Activated naive CD4-positive, alpha-beta T cell treated with anti-CD3 and anti-CD28 coated beads for 36 hours (primary cell): Measurements from ENCODE around the gene CD226. TPM values are rescaled to one million over a fixed set of nuclear protein-coding genes. Genes with fewer than 3 reads are reported as not detected.
"Not testable (repeated sequence)": the region's sequence is repeated elsewhere in the genome, so short reads cannot be mapped to it uniquely, and the experiment has no call there.

Source experiments
- CTCF ChIA-PET: fragments of 350-600 bp; sonication (Branson Sonifier 250); formaldehyde crosslinking; loops from one replicate; lab custom pipeline; 2021; ENCODE audit warnings: antibody characterized with exemption; lab: Charles Lee
- DNase-seq: peaks from one replicate; pipeline ENCODE4 v3.0.0-alpha.2; 2020
- H3K27ac Mint-ChIP-seq: one replicate; pipeline ENCODE4 v1.8.0; 2021; ENCODE audit warnings: mild to moderate bottlenecking, mixed read lengths
- H3K27me3 Mint-ChIP-seq: one replicate; pipeline ENCODE4 v1.8.0; 2021; ENCODE audit warnings: low read depth, mixed read lengths
- H3K36me3 Mint-ChIP-seq: one replicate; pipeline ENCODE4 v1.8.0; 2021; ENCODE audit warnings: low read depth, mixed read lengths
- H3K4me1 Mint-ChIP-seq: one replicate; pipeline ENCODE4 v1.8.0; 2021; ENCODE audit warnings: low read depth, mixed read lengths
- H3K4me3 Mint-ChIP-seq: one replicate; pipeline ENCODE4 v1.8.0; 2021; ENCODE audit warnings: mild to moderate bottlenecking, moderate library complexity, mixed read lengths
- H3K9me3 Mint-ChIP-seq: one replicate; pipeline ENCODE4 v1.8.0; 2021; ENCODE audit warnings: mixed read lengths
- intact Hi-C: fragments of 100-400 bp; cut with micrococcal nuclease; formaldehyde crosslinking; loops from one replicate; pipeline ENCODE4 v1.15.1; 2023
- total RNA-seq, 2 experiments: library from RNA; stranded (reverse); gene quantifications; one replicate each; pipeline ENCODE4 v1.2.3, GENCODE V29; 2021

CD226 gene
- total RNA-seq, 2 experiments from 2014 or later = 19.4 to 19.9 TPM

DNA sequence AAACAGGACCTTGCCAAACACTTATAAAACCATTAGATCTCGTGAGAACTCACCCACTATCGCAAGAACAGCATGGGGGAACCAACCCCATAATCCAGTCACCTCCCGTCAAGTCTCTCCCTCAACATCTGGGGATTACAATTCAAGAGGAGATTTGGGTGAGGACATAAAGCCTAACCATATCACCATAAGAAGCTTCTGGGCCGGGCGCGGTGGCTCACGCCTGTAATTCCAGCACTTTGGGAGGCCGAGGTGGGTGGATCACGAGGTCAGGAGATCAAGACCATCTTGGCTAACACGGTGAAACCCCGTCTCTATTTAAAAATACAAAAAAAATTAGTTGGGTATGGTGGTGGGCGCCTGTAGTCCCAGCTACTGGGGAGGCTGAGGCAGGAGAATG is 112.7 kb downstream of the CD226 start:
- H3K27me3 Mint-ChIP-seq, H3K27ac Mint-ChIP-seq, DNase-seq, H3K4me3 Mint-ChIP-seq, H3K9me3 Mint-ChIP-seq, H3K4me1 Mint-ChIP-seq, intact Hi-C loops: not testable (repeated sequence)
- H3K36me3 Mint-ChIP-seq = peaks cover 17% of the 10 kb centered on the region
- CTCF ChIA-PET = interaction anchor here (0.6 to 0.8 kb wide), 2 partner anchors 234 to 804 kb away, joined by 3 read pairs; no protein-coding TSS in a partner anchor

DNA sequence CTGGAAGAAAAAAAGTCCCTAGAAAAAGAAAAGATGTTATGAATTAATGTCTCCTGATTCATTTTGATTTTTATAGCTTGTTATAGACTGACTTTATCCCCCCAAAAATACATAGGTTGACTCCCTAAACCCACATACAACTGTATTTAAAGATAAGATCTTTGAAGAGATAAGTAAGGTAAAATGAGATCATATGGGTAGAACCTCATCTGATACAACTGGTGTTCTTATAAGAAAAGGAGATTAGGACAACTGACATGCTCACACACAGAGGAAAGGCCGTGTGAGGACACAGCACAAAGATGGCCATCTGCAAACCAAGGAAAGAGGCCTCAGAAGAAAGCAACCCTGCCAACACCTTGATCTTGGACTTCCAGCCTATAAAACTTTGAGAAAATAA is 117.5 kb downstream of the CD226 start:
- Mint-ChIP-seq H3K4me3 (no peak overlapping the region), H3K36me3 (peaks cover 15% of the 10 kb centered on the region), H3K27ac (no peak overlapping the region), H3K27me3 (no peaks in the 10 kb centered on the region), H3K9me3 (no peaks in the 10 kb centered on the region), H3K4me1 (no peaks in the 10 kb centered on the region)
- intact Hi-C loops = no loop called here
- CTCF ChIA-PET = interaction anchor here (0.8 kb wide), 1 partner anchor 189 kb away, joined by 4 read pairs; no protein-coding TSS in a partner anchor
- no peak for DNase-seq

DNA sequence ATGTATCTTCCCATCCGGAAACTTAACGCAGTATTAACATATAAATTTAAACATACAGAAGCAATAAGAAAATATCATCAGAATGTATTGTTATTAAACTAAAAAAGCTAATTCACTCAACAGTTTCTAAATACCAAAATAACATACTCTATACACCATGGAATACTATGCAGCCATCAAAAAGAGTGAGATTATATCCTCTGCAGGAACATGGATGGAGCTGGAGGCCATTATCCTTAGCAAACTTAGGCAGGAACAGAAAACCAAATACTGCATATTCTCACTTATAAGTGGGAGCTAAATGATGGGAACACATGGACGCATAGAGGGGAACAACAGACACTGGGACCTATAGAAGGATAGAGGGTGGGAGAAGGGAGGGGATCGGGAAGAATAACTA is 127.1 kb downstream of the CD226 start:
- Mint-ChIP-seq H3K4me1 (no peaks in the 10 kb centered on the region), H3K4me3 (no peak overlapping the region), H3K36me3 (peaks cover 6% of the 10 kb centered on the region), H3K9me3 (peaks cover 2% of the 10 kb centered on the region), H3K27me3 (no peaks in the 10 kb centered on the region), H3K27ac (no peak overlapping the region)
- CTCF ChIA-PET = interaction anchor here (1.2 kb wide), 1 partner anchor 11 kb away, joined by 4 read pairs; no protein-coding TSS in a partner anchor
- no peak for DNase-seq
- intact Hi-C loops = no loop called here

DNA sequence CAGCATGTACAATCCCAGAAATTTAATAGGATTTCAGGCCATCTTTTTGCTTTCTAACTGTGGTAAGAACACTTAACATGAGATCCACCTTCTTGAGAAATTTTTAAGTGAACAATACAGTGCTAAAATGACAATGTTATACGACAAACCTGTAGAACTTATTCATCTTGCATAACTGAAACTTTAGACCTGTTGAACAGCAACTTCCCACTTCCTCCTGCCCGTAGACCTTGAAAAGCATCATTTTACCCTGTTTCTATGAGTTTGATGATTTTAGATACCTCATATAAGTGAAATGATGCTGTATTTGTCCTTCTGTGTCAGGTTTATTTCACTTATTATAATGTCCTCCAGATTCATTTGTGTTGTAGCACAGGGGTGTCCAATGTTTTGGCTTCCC is 128.2 kb downstream of the CD226 start:
- peaks cover 6% of the 10 kb centered on the region for H3K36me3 Mint-ChIP-seq
- no peak overlapping the region for H3K4me3 Mint-ChIP-seq
- H3K4me1 Mint-ChIP-seq = no peaks in the 10 kb centered on the region
- no peaks in the 10 kb centered on the region for H3K27me3 Mint-ChIP-seq
- peaks cover 2% of the 10 kb centered on the region for H3K9me3 Mint-ChIP-seq
- no peak overlapping the region for H3K27ac Mint-ChIP-seq
- intact Hi-C loops = no loop called here
- CTCF ChIA-PET = no interaction called here
- DNase-seq = no peak

DNA sequence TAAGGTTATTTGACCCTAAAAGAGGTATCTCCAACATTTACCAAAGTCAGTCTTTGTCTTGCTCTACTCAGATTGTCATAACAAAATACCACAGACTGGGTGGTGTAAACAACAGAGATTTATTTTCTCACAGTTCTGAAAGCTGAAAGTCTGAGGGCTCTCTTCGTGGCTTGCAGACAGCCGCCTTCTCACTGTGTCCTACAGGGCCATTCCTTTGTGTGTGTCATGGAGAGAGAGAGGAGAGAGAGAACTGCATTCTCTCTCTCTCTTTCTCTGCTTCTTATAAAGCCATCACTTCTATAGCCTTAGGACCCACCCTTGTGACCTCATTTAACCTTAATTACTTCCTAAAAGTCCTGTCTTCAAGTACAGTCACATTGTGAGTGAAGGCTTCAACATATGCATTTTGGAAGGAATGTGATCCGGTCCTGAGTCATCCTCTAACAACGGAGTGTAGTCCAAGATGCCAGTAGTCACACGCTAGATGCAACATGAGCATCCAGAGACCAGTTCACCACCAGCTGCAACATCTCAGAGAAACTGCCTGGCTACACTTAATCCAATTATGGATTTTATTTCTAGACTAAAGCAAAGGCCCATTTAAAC is 130.2 kb downstream of the CD226 start:
- Mint-ChIP-seq H3K36me3 (peaks cover 7% of the 10 kb centered on the region), H3K9me3 (peaks cover 2% of the 10 kb centered on the region), H3K4me3 (no peak overlapping the region), H3K4me1 (no peaks in the 10 kb centered on the region), H3K27ac (no peak overlapping the region), H3K27me3 (no peaks in the 10 kb centered on the region)
- no peak for DNase-seq
- intact Hi-C loops = no loop called here
- CTCF ChIA-PET = no interaction called here

DNA sequence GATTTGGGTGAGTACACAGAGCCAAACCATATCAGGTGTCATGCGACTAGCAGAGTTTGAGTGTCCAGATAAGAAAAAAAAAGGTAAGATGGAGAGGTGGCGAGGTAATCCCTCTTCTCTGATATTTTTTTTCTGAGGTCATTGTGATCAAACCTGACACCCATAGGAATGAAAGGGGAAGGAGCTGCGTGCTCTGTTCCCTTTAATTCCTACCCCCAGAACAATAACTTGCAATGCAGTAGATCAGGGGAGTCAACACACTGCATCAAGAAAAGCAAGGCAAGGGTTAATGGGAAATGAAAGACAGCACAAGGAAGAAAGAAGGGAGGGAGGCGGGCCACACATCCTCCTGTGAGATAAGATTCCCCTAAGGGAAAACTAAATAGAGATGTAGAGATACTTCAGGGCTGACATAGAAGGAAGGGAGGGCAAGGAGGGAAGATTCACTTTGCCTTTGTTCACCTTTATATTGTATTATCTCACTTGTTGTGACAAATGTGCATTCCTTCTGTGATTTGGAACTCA is 132.8 kb downstream of the CD226 start:
- H3K27ac Mint-ChIP-seq = no peak overlapping the region

DNA sequence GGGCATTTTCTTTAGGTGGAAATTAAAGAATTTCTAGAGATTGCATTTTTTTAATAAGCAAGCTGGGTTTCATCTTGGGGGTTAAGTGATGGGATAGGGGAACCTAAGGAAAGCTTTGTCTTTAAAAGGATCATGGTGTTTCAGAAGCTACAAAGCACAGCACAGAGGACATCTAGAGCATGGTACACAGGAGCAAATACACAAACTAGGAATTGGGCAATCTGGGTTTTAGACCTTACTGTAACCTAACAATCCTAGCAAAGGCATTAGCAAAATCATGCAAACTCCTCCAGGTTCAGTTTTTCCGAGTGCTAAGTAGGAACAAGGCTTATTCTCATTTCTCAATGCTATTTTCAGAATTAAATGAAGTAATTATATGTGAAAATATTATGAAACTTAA is 134.1 kb downstream of the CD226 start:
- no peak overlapping the region for H3K4me3 Mint-ChIP-seq
- no peak overlapping the region for H3K27ac Mint-ChIP-seq
- H3K4me1 Mint-ChIP-seq = no peaks in the 10 kb centered on the region
- H3K36me3 Mint-ChIP-seq = peaks cover 3% of the 10 kb centered on the region
- DNase-seq = no peak
- CTCF ChIA-PET = no interaction called here
- H3K9me3 Mint-ChIP-seq = no peaks in the 10 kb centered on the region
- intact Hi-C loops = no loop called here
- H3K27me3 Mint-ChIP-seq = no peaks in the 10 kb centered on the region

More for the DNA sequence above, 132.8 kb downstream of the CD226 start:
- Mint-ChIP-seq H3K4me3 (no peak overlapping the region), H3K36me3 (peaks cover 3% of the 10 kb centered on the region), H3K9me3 (no peaks in the 10 kb centered on the region), H3K4me1 (no peaks in the 10 kb centered on the region), H3K27me3 (no peaks in the 10 kb centered on the region)
- CTCF ChIA-PET = no interaction called here
- intact Hi-C loops = no loop called here
- DNase-seq = no peak

DNA sequence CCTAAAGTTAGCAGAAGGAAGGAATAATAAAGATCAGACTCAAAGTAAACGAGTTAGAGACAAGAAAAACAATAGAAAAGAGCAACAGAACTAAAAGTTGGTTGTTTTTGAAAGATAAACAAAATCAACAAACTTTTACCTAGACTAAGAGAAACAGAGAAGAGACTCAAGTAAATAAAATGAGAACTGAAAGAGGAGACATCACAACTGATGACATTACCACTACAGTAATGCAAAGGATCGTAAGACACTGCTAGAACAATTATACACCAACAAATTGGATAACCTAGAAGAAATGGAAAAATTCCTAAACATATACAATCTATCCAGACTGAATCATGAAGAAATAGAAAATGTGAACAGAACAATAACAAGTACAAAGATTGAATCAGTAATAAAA is 139.3 kb downstream of the CD226 start:
- CTCF ChIA-PET = no interaction called here
- Mint-ChIP-seq H3K4me3 (no peak overlapping the region), H3K4me1 (no peaks in the 10 kb centered on the region), H3K9me3 (no peaks in the 10 kb centered on the region), H3K27me3 (no peaks in the 10 kb centered on the region), H3K36me3 (peaks cover 2% of the 10 kb centered on the region), H3K27ac (no peak overlapping the region)
- no peak for DNase-seq
- intact Hi-C loops = no loop called here

DNA sequence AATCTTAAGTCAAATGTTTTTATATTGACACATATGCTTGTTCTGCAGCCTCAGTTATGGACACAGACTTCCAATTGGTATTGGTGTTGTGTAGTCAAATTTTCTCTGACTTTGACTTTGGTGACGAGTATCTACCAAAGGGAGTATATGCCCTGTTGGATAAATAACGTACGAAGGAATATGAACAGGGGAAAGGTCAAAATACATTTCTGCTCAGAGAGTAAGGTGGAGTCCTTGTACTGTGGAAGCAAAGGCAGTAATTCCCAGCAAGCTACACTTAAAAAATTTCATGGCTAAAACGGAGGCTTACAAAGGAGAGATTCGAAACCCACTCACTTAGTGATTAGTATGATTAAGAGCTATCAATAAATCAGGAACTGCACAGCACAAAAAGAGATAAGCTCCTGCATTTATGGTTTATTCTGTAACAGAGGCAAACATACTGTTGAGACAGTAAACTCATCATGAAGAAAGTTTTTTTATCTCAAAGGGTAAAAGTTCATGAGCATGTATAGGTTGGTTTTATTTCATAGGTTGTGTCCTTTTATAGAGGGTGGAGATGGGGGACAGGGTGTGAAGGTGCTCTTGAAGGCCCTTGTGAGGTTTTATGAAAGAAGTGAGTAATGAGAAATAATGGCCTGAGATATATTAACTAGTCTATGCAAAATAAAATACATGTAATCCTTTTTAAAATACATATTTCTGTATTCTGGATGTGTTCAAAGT is 142.7 kb downstream of the CD226 start:
- intact Hi-C loops = no loop called here
- H3K9me3 Mint-ChIP-seq = no peaks in the 10 kb centered on the region
- no peaks in the 10 kb centered on the region for H3K4me1 Mint-ChIP-seq
- no peaks in the 10 kb centered on the region for H3K27me3 Mint-ChIP-seq
- CTCF ChIA-PET = interaction anchor here (1.3 kb wide), 1 partner anchor 81 kb away, joined by 3 read pairs; no protein-coding TSS in a partner anchor
- no peak overlapping the region for H3K27ac Mint-ChIP-seq
- no peak overlapping the region for H3K4me3 Mint-ChIP-seq
- no peaks in the 10 kb centered on the region for H3K36me3 Mint-ChIP-seq
- DNase-seq = no peak
